ENCODE results near the gene PLPP3. TPM values are rescaled to one million over a fixed set of nuclear protein-coding genes. Genes with fewer than 3 reads are reported as not detected.

Gene PLPP3
- total RNA-seq, 1 donor, result 243 TPM

GRCh38 chr1:56452027-56453011 lies 127.0 kb downstream of the PLPP3 start:
- Histone ChIP-seq H2AFZ (ENCODE audit: low read length) (no peak overlapping the region), H3K9me3 (ENCODE audit: low read depth, low read length) (no peaks in the 10 kb centered on the region), H3K4me2 (ENCODE audit: insufficient read depth, low read length) (no peak overlapping the region), H3K79me2 (ENCODE audit: insufficient read depth, low read length) (no peaks in the 10 kb centered on the region), H3K27ac (ENCODE audit: low read depth, low read length) (no peak overlapping the region), H3K4me3 (ENCODE audit: insufficient read depth, low read length) (no peak overlapping the region), H4K20me1 (ENCODE audit: insufficient read depth, low read length) (no peaks in the 10 kb centered on the region), H3K36me3 (ENCODE audit: insufficient read depth, low read length) (no peaks in the 10 kb centered on the region), H3K27me3 (ENCODE audit: insufficient read depth, low read length) (no peaks in the 10 kb centered on the region), H3K4me1 (ENCODE audit: insufficient read depth, low read length) (no peaks in the 10 kb centered on the region)
- TF ChIP-seq CTCF (IDR thresholded peaks at IDR 0.05; ENCODE audit: extremely low read depth, low read depth, low read length), result no peak
- DNase-seq (ENCODE audit: insufficient read length, low spot score, missing footprints), result peak; percentile 58

- no peak overlapping the region for H2AFZ ChIP-seq (ENCODE audit: low read length)
- H3K36me3 ChIP-seq (ENCODE audit: insufficient read depth, low read length), result no peaks in the 10 kb centered on the region
- H3K4me1 ChIP-seq (ENCODE audit: insufficient read depth, low read length), result peaks cover 3% of the 10 kb centered on the region
- no peak overlapping the region for H3K4me3 ChIP-seq (ENCODE audit: insufficient read depth, low read length)
- DNase-seq (ENCODE audit: insufficient read length, low spot score, missing footprints), result no peak
- TF ChIP-seq CTCF (IDR thresholded peaks at IDR 0.05; ENCODE audit: extremely low read depth, low read depth, low read length), result no peak
- no peak overlapping the region for H3K4me2 ChIP-seq (ENCODE audit: insufficient read depth, low read length)
- H3K27me3 ChIP-seq (ENCODE audit: insufficient read depth, low read length), result no peaks in the 10 kb centered on the region
- no peaks in the 10 kb centered on the region for H4K20me1 ChIP-seq (ENCODE audit: insufficient read depth, low read length)
- no peak overlapping the region for H3K27ac ChIP-seq (ENCODE audit: low read depth, low read length)
- H3K9me3 ChIP-seq (ENCODE audit: low read depth, low read length), result no peaks in the 10 kb centered on the region
- H3K79me2 ChIP-seq (ENCODE audit: insufficient read depth, low read length), result no peaks in the 10 kb centered on the region
Measured at GRCh38 chr1:56451491-56451890, 127.9 kb downstream of the PLPP3 start.

- Histone ChIP-seq H2AFZ (ENCODE audit: low read length) (no peak overlapping the region), H3K4me1 (ENCODE audit: insufficient read depth, low read length) (peaks cover 3% of the 10 kb centered on the region), H3K27ac (ENCODE audit: low read depth, low read length) (no peak overlapping the region), H3K79me2 (ENCODE audit: insufficient read depth, low read length) (no peaks in the 10 kb centered on the region), H3K27me3 (ENCODE audit: insufficient read depth, low read length) (no peaks in the 10 kb centered on the region), H3K4me3 (ENCODE audit: insufficient read depth, low read length) (no peak overlapping the region), H3K36me3 (ENCODE audit: insufficient read depth, low read length) (no peaks in the 10 kb centered on the region), H3K9me3 (ENCODE audit: low read depth, low read length) (no peaks in the 10 kb centered on the region), H4K20me1 (ENCODE audit: insufficient read depth, low read length) (no peaks in the 10 kb centered on the region), H3K4me2 (ENCODE audit: insufficient read depth, low read length) (no peak overlapping the region)
- no peak for DNase-seq (ENCODE audit: insufficient read length, low spot score, missing footprints)
- no peak for TF ChIP-seq CTCF (IDR thresholded peaks at IDR 0.05; ENCODE audit: extremely low read depth, low read depth, low read length)
Measured at GRCh38 chr1:56450004-56450666, 129.2 kb downstream of the PLPP3 start.
